HCEC 1CT (cell line): ENCODE data around the gene EPHB1.
"Not testable (repeated sequence)": the region's sequence is repeated elsewhere in the genome, so short reads cannot be mapped to it uniquely, and the experiment has no call there.

Source experiments
- DNase-seq: peaks from one replicate; pipeline ENCODE4 v3.0.0-alpha.2; 2017

The EPHB1 gene

DNA sequence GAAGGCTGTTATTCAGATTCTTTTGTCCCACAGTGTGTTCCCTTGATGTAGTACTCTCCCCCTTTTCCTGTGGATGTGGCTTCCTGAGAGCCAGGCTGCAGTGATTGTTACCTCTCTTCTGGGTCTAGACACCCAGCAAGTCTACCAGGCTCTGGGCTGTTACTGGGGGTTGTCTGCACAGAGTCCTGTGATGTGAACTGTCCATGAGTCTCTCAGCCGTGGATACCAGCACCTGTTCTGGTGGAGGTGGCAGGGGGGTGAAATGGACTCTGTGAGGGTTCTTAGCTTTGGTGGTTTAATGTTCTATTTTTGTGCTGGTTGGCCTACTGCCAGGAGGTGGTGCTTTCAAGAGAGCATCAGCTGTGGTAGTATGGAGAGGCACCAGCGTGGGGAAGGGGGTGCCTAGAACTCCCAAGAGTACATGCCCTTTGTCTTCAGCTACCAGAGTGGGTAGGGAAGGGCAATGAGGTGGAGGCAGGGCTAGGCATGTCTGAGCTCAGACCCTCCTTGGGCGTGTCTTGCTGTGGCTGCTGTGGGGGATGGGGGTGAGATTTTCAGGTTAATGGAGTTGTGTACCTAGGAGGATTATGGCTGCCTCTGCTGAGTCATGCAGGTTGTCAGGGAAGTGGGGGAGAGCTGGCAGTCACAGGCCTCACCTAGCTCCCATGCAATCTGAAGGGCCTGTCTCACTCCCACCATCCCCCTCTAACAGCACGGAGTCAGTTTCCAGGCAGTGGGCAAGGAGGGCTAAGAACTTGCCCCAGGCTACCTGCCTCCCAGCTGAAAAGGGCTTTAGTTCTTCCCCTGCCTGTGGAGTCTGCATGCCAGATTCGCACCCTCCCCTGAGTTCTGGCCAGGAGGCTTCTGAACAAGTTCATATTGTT is 272.0 kb downstream of the EPHB1 start:
- DNase-seq = not testable (repeated sequence)

DNA sequence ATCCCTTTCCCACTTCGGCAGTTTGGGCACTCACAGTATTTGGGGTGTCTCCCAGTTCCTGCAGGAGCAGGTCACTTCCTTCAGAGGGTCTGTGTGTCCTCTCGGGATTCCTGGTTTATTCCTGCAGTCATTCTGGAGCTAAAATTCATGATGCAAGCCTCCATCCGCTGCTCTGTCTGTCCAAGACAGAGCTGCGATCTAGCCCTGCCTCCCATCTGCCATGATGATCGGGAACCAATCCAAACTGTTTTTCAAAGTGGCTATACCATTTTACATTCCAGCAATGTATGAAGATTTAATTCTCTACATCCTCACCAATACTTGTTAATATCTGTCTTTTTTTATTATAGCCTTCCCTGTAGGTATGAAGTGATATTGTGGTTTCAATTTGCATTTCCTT is 273.0 kb downstream of the EPHB1 start:
- DNase-seq = no peak

GRCh38 chr3:135069406-135069805 is 274.3 kb downstream of the EPHB1 start:
- DNase-seq = no peak

GRCh38 chr3:135071483-135071882 is 276.4 kb downstream of the EPHB1 start:
- no peak for DNase-seq

DNA sequence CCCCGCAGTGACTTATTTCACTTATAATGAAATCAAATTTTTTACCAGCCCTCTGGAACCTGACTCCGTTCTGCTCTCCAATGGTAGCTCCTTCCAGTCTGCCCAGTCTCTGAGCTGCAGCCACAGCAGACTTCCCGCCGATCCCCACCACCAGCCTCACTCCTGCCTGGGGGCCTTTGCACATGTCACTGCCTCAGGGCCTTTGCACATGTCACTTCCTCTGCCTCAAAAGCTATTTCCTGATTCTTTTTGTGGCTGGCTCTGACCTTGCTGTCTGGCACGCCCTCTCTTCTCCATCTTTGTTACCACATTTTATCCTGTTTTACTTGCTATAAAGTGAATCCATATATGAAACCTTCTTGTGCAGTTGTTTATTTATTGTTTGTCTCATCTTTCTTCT is 277.4 kb downstream of the EPHB1 start:
- DNase-seq = no peak

DNA sequence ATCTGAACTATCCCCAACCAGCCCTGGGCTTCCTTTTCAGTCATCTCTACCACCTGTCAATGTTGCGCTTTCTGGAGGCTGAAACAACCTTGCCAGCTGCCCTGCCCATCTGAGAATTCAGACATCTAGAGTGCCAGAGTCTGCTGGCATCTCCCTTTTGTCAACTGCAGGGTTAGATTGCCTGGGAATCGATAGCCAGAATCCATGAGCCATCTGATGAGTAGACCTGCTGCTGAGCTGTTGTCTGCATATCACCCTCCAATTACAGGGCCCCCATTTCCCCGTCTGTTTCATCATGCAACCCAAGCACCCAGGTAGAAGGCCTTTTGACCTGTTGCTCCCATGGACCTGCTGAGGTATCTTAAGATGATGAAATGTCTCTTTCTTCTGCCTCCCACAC is 280.1 kb downstream of the EPHB1 start:
- DNase-seq = no peak

GRCh38 chr3:135076341-135076740 is 281.3 kb downstream of the EPHB1 start:
- DNase-seq = no peak

- DNase-seq = no peak
These were observed 282.1 kb downstream of the EPHB1 start for GRCh38 chr3:135077186-135077585.

DNA sequence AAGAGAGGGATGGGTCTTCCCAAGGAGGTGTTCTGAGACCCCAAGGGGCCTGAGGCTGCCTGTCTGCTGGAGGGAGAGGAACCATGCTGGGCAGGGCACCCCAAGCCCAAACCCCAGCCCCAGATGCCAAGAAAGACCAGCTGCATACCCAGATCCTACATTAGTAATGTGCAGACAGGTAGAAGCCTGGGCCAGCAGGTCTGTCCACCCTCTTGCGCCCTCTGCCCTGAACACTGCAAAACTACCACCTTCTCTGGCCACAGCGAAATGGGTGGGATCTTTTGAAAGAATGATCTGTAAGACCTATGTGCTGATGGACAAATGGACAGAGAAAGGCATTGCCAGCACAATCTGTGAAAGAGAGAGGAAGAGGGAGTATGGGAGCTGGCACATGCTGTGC is 283.2 kb downstream of the EPHB1 start:
- DNase-seq = no peak

- DNase-seq = no peak
These were observed 284.0 kb downstream of the EPHB1 start for GRCh38 chr3:135079095-135079494.

GRCh38 chr3:135081451-135081850 is 286.4 kb downstream of the EPHB1 start:
- DNase-seq = no peak

DNA sequence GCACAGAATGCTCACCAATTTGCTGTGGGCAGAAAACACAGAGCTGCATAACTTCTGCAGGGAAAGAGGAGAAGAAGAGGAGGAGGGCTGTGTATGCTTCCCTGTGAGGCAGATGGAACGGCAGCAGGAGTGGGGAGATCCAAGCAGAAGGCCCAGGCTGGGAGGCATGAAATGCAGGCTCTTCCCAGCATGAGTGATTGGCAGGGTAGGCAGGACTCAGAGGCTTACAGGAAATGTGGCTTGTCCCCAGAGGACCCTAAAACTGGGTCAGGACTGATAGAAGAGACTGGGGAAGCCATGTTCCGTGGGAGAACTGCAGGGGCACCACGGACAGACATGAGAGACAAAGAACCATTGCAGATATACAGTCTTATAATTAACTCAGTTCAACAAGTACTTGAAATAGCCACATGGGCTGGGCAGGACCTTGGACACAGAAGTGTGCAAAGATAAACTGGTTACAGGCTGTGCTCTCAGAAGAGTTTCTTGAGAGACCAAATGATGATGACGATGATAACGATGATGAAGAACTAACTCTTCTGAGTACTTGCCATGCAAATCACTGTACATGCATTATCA is 286.9 kb downstream of the EPHB1 start:
- DNase-seq = no peak

- DNase-seq = no peak
These were observed 287.6 kb downstream of the EPHB1 start for GRCh38 chr3:135082706-135083105.

DNA sequence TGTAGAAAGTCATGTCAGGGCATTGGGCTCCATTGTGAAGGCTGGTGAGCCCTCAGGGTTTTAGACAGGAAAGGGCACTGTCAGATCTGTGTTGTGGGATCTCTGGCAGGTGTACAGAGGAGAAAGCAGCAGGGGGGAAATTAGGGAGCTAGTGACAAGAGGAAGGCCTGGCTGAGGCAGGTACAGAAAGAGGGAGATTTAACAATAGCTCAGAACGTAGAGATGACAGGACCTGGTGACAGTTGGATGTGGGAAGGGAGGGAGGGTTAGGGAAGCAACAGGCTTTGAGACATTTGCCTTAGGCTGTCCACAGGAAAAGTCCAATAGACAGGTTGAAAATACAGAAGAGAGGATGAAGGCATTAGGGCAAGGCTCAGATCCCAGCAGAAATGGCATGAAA is 288.1 kb downstream of the EPHB1 start:
- DNase-seq = no peak

DNA sequence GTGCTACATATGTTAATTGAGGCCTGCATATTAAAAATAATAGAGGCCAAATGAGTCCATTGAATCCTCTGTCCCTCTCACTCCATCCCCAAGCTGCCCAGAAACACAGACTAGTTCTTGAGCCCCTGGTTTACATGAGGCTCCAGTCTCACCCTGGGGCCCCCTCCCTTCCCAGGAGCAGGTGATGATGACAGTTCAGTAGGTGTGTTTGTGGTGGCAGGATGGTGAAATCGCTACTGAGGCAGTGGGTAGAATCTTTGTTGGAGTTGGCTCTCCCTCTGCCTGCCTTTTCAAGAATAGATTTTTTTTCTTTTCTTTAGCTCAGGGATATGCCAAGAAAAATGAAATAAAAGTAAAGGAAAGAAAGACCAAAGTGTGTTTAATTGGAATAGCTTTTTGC is 288.7 kb downstream of the EPHB1 start:
- no peak for DNase-seq

GRCh38 chr3:135084405-135084804 is 289.3 kb downstream of the EPHB1 start:
- no peak for DNase-seq

- DNase-seq = no peak
These were observed 289.9 kb downstream of the EPHB1 start for GRCh38 chr3:135084976-135085375.

DNA sequence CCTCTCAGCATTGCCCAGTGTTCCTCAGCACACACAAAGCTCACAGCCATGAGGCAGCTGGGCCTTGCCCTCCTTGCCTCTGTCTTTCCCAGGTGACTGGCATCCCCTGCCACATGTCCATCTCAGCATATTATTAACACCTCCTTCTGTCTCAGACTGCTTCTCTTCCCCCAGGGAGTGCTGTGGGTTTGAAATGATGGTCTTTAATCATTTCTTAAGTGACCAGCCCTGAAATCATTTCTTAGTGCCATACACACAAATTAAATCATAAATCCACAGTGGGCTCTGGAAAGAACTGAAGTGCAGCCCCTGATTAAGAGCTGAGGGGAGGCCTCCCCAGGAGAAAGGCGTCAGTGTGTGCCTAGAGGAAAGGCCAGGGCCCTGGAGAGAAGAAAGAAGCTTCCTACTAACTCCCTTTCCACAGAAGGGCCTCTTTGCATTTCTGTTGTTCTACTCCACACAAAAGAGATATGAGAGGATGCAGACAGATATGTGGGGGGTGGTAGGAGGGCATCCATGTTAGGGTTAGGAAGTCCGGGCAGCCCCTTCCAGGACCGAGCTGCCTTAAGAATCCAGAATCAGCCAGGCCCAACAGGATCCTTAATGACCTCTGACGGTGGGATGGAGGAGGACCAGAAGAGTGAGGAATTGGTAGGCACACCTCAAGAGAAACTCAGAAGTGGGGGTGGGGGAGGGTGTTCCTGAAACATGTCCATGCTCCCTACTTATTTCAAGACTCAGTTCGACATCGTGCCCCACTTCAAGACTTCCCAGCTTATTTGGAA is 290.8 kb downstream of the EPHB1 start:
- no peak for DNase-seq

DNA sequence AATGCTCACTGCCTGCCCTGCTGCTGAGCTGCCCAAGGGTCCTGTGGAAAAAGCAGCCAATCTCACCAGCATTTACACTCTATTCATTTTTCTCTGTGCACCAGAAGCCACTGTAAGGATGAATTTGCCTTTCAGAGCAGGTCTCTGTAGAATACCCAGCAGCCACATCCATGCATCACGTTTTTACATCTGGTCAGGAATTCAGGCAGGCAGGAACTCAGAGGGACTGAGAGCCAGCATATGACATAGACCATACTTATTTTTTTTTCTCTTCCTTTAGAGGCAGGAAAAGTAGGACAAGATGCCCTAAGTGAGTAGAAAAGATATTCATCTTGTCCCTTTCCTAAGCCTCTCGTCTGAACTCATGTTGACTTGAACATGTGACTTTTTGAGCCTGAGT is 292.7 kb downstream of the EPHB1 start:
- no peak for DNase-seq

DNA sequence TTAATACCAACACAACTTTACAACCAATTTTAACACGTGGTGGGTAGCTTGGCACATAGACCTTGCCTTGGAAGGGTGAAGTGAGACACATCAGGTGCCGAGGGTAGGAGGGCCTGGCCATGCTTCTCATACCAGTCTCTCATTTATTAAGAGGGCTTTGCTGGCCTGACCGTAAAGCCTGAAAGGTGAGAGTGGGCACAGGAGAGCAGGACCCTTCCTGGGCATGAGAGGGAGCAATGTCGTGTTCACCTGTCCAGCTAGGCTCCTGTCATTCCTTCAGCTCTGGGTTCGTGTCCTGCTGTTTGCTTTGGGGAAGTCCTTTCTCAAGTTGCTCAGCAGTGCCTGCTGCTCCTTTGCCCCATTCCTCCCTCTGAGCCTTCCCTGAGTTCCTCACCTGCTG is 294.4 kb downstream of the EPHB1 start:
- DNase-seq = no peak

- no peak for DNase-seq
These were observed 295.1 kb downstream of the EPHB1 start for GRCh38 chr3:135090020-135090717.

DNA sequence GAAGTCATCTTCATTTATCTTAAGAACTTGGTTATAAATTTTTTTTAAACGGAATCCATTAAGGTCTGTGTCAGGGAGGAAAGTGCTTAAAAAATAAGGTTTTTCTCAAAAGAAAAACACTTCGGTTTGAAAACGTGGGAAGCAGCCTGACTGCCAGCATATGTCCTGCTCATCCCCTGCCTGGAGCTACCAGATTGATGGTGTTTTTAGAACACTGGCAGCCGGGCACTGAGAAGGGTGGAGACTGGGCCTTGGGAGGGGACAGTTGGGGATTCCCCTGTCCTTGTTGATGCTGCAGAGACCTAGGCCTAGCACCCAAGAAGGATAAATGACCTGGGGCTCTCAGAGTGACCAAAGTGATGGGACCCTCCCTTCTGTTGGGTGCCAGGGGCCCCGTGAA is 296.9 kb downstream of the EPHB1 start:
- no peak for DNase-seq

GRCh38 chr3:135093121-135093520 is 298.1 kb downstream of the EPHB1 start:
- no peak for DNase-seq
